Osteocyte (in vitro differentiated cells): ENCODE data around the gene IFIH1. TPM values are rescaled to one million over a fixed set of nuclear protein-coding genes. Genes with fewer than 3 reads are reported as not detected.

Experiments
- DNase-seq: peaks from one replicate; pipeline ENCODE4 v3.0.0; 2021; ENCODE audit warnings: mixed read lengths; ENCODE audit not compliant: unreplicated experiment; ENCODE audit errors: extremely low spot score
- H3K27ac Mint-ChIP-seq: one replicate; pipeline ENCODE4 v1.8.0; 2021; ENCODE audit warnings: mild to moderate bottlenecking, mixed read lengths; ENCODE audit not compliant: unreplicated experiment
- H3K27me3 Mint-ChIP-seq: one replicate; pipeline ENCODE4 v1.8.0; 2021; ENCODE audit warnings: mixed read lengths; ENCODE audit not compliant: unreplicated experiment
- H3K36me3 Mint-ChIP-seq: one replicate; pipeline ENCODE4 v1.8.0; 2021; ENCODE audit warnings: mixed read lengths; ENCODE audit not compliant: unreplicated experiment
- H3K4me1 Mint-ChIP-seq: one replicate; pipeline ENCODE4 v1.8.0; 2021; ENCODE audit warnings: mixed read lengths; ENCODE audit not compliant: unreplicated experiment
- H3K4me3 Mint-ChIP-seq: one replicate; pipeline ENCODE4 v1.8.0; 2021; ENCODE audit warnings: mild to moderate bottlenecking, moderate library complexity, mixed read lengths; ENCODE audit not compliant: unreplicated experiment
- H3K9me3 Mint-ChIP-seq: one replicate; pipeline ENCODE4 v1.8.0; 2021; ENCODE audit warnings: mixed read lengths; ENCODE audit not compliant: unreplicated experiment
- CTCF ChIP-seq: fragments of 200-600 bp; sonication (generic); IDR thresholded peaks from 2 replicates; pipeline ENCODE4 v1.5.0; 2021; ENCODE audit warnings: antibody characterized with exemption, mild to moderate bottlenecking, moderate library complexity
- total RNA-seq: library from RNA; stranded (reverse); gene quantifications from 2 replicates; pipeline ENCODE4 v1.2.1, GENCODE V29; 2021

The IFIH1 gene
- total RNA-seq, 1 donor from 2014 or later = 5.4 TPM

GRCh38 chr2:162312853-162313252, 5.6 kb downstream of the IFIH1 start:
- no peak overlapping the region for H3K27ac Mint-ChIP-seq
- H3K4me1 Mint-ChIP-seq = peaks cover 16% of the 10 kb centered on the region
- peaks cover 12% of the 10 kb centered on the region for H3K36me3 Mint-ChIP-seq
- no peak overlapping the region for H3K4me3 Mint-ChIP-seq
- no peak for TF ChIP-seq CTCF
- peaks cover 4% of the 10 kb centered on the region for H3K27me3 Mint-ChIP-seq
- no peak for DNase-seq
- H3K9me3 Mint-ChIP-seq = no peaks in the 10 kb centered on the region

GRCh38 chr2:162308747-162309503, 9.6 kb downstream of the IFIH1 start:
- Mint-ChIP-seq H3K4me1 (no peaks in the 10 kb centered on the region), H3K36me3 (peaks cover 15% of the 10 kb centered on the region), H3K27me3 (peaks cover 10% of the 10 kb centered on the region), H3K27ac (no peak overlapping the region), H3K4me3 (no peak overlapping the region), H3K9me3 (no peaks in the 10 kb centered on the region)
- TF ChIP-seq CTCF = no peak
- DNase-seq = no peak

GRCh38 chr2:162305901-162306300, 12.6 kb downstream of the IFIH1 start:
- no peak overlapping the region for H3K4me3 Mint-ChIP-seq
- H3K4me1 Mint-ChIP-seq = no peaks in the 10 kb centered on the region
- TF ChIP-seq CTCF = no peak
- H3K9me3 Mint-ChIP-seq = no peaks in the 10 kb centered on the region
- DNase-seq = no peak
- H3K27me3 Mint-ChIP-seq = peaks cover 6% of the 10 kb centered on the region
- H3K27ac Mint-ChIP-seq = no peak overlapping the region
- H3K36me3 Mint-ChIP-seq = peaks cover 15% of the 10 kb centered on the region

- peaks cover 2% of the 10 kb centered on the region for H3K27me3 Mint-ChIP-seq
- H3K9me3 Mint-ChIP-seq = no peaks in the 10 kb centered on the region
- no peak for DNase-seq
- no peak overlapping the region for H3K27ac Mint-ChIP-seq
- no peaks in the 10 kb centered on the region for H3K4me1 Mint-ChIP-seq
- peaks cover 3% of the 10 kb centered on the region for H3K36me3 Mint-ChIP-seq
- TF ChIP-seq CTCF = no peak
- no peak overlapping the region for H3K4me3 Mint-ChIP-seq
Observed at GRCh38 chr2:162301877-162302276, 16.6 kb downstream of the IFIH1 start.

GRCh38 chr2:162301151-162301804, 17.2 kb downstream of the IFIH1 start:
- DNase-seq = no peak
- Mint-ChIP-seq H3K36me3 (peaks cover 3% of the 10 kb centered on the region), H3K27ac (no peak overlapping the region), H3K27me3 (peaks cover 2% of the 10 kb centered on the region), H3K4me3 (no peak overlapping the region), H3K9me3 (no peaks in the 10 kb centered on the region), H3K4me1 (no peaks in the 10 kb centered on the region)
- peak; percentile 84 for TF ChIP-seq CTCF
